OCI-LY3 (cell line): ENCODE data around the gene BACE2.

Experiments used
- H2AFZ ChIP-seq: fragments of 200-600, 300-600 bp; shearing (Covaris generic); 2 replicates; pipeline ENCODE4 v1.6.0; 2014; ENCODE audit warnings: antibody characterized with exemption, low read depth, low read length
- H3K27ac ChIP-seq: fragments of 200-600, 300-600 bp; sonication (generic); 2 replicates; pipeline ENCODE4 v1.5.1; 2014; ENCODE audit warnings: mild to moderate bottlenecking, low read length, moderate library complexity, mixed read lengths
- H3K27me3 ChIP-seq: fragments of 200-600, 300-600 bp; sonication (generic); 2 replicates; pipeline ENCODE4 v1.6.1; 2014; ENCODE audit warnings: low read depth, low read length, mixed read lengths
- H3K36me3 ChIP-seq: fragments of 200-600, 300-600 bp; sonication (generic); replicated peaks from 2 replicates; pipeline ENCODE3; 2014; ENCODE audit warnings: low read depth, low read length, mixed read lengths
- H3K4me1 ChIP-seq: fragments of 300-600, 200-600 bp; sonication (generic); 2 replicates; pipeline ENCODE4 v1.6.1; 2014; ENCODE audit warnings: low read length, mixed read lengths
- H3K4me2 ChIP-seq: fragments of 200-600, 300-600 bp; sonication (generic); 2 replicates; pipeline ENCODE4 v1.6.1; 2014; ENCODE audit warnings: low read length, mixed read lengths
- H3K4me3 ChIP-seq: fragments of 300-600, 200-600 bp; sonication (generic); 2 replicates; pipeline ENCODE4 v1.5.1; 2014; ENCODE audit warnings: antibody characterized with exemption, mild to moderate bottlenecking, low read length, moderate library complexity
- H3K79me2 ChIP-seq: fragments of 300-600, 200-600 bp; shearing (Covaris generic); 2 replicates; pipeline ENCODE4 v1.6.1; 2014; ENCODE audit warnings: mild to moderate bottlenecking, low read length, mixed read lengths
- H3K9ac ChIP-seq: fragments of 300-600, 200-600 bp; shearing (Covaris generic); 2 replicates; pipeline ENCODE4 v1.6.0; 2014; ENCODE audit warnings: mild to moderate bottlenecking, low read length, moderate library complexity
- H3K9me3 ChIP-seq: fragments of 200-600, 300-600 bp; shearing (Covaris generic); 2 replicates; pipeline ENCODE4 v1.6.1; 2014; ENCODE audit warnings: low read length, mixed read lengths; ENCODE audit not compliant: insufficient read depth
- H4K20me1 ChIP-seq: fragments of 200-600, 300-600 bp; sonication (generic); 2 replicates; pipeline ENCODE4 v1.6.1; 2016; ENCODE audit warnings: low read length, mixed read lengths; ENCODE audit not compliant: insufficient read depth
- CTCF ChIP-seq: fragments of 200-600, 300-600 bp; sonication (generic); IDR thresholded peaks from 2 replicates; pipeline ENCODE4 v1.5.1; 2014; ENCODE audit warnings: antibody characterized with exemption, low read length, low read depth
- EZH2phosphoT487 ChIP-seq: fragments of 200-600 bp; shearing (Covaris generic); IDR thresholded peaks from 2 replicates; pipeline ENCODE4 v1.6.1; 2018; ENCODE audit warnings: antibody characterized with exemption, mixed run types, low read depth

Gene BACE2

GRCh38 chr21:41317063-41317392, 149.1 kb downstream of the BACE2 start:
- Histone ChIP-seq H2AFZ (no peak overlapping the region), H3K36me3 (no peaks in the 10 kb centered on the region), H3K27me3 (no peaks in the 10 kb centered on the region), H3K9ac (no peak overlapping the region), H3K4me1 (no peaks in the 10 kb centered on the region), H4K20me1 (no peaks in the 10 kb centered on the region), H3K27ac (no peak overlapping the region), H3K4me3 (no peak overlapping the region), H3K9me3 (peaks cover 3% of the 10 kb centered on the region; the same call in 1 of the 2 replicates), H3K79me2 (no peaks in the 10 kb centered on the region), H3K4me2 (no peak overlapping the region)
- no peak for TF ChIP-seq EZH2phosphoT487

GRCh38 chr21:41317458-41317857, 149.5 kb downstream of the BACE2 start:
- H3K4me1 ChIP-seq, result no peaks in the 10 kb centered on the region
- no peaks in the 10 kb centered on the region for H3K27me3 ChIP-seq
- H3K4me2 ChIP-seq, result no peak overlapping the region
- TF ChIP-seq CTCF (no peak), EZH2phosphoT487 (no peak)
- no peaks in the 10 kb centered on the region for H3K36me3 ChIP-seq
- H4K20me1 ChIP-seq, result no peaks in the 10 kb centered on the region
- H2AFZ ChIP-seq, result no peak overlapping the region
- H3K79me2 ChIP-seq, result no peaks in the 10 kb centered on the region
- H3K9me3 ChIP-seq, result peaks cover 3% of the 10 kb centered on the region; the same call in 1 of the 2 replicates
- H3K27ac ChIP-seq, result no peak overlapping the region
- H3K9ac ChIP-seq, result no peak overlapping the region
- no peak overlapping the region for H3K4me3 ChIP-seq

- no peaks in the 10 kb centered on the region for H3K4me1 ChIP-seq
- no peaks in the 10 kb centered on the region for H3K79me2 ChIP-seq
- H3K9me3 ChIP-seq, result peaks cover 3% of the 10 kb centered on the region; the same call in 1 of the 2 replicates
- TF ChIP-seq CTCF, result no peak
- TF ChIP-seq EZH2phosphoT487, result no peak
- no peak overlapping the region for H3K27ac ChIP-seq
- no peak overlapping the region for H3K9ac ChIP-seq
- H4K20me1 ChIP-seq, result no peaks in the 10 kb centered on the region
- no peaks in the 10 kb centered on the region for H3K27me3 ChIP-seq
- H3K4me3 ChIP-seq, result no peak overlapping the region
- no peak overlapping the region for H3K4me2 ChIP-seq
- H2AFZ ChIP-seq, result no peak overlapping the region
- H3K36me3 ChIP-seq, result no peaks in the 10 kb centered on the region
Observed at GRCh38 chr21:41318218-41318617, 150.3 kb downstream of the BACE2 start.

- Histone ChIP-seq H4K20me1 (no peaks in the 10 kb centered on the region), H3K79me2 (no peaks in the 10 kb centered on the region), H3K9me3 (peaks cover 3% of the 10 kb centered on the region; the same call in 1 of the 2 replicates), H3K4me1 (no peaks in the 10 kb centered on the region), H3K27me3 (no peaks in the 10 kb centered on the region), H3K4me2 (no peak overlapping the region), H3K36me3 (no peaks in the 10 kb centered on the region), H3K27ac (no peak overlapping the region), H3K9ac (no peak overlapping the region), H3K4me3 (no peak overlapping the region), H2AFZ (no peak overlapping the region)
- TF ChIP-seq EZH2phosphoT487 (no peak), CTCF (no peak)
Observed at GRCh38 chr21:41319273-41319672, 151.3 kb downstream of the BACE2 start.
